ENCODE results near the gene FKTN.
"Not testable (repeated sequence)": the region's sequence is repeated elsewhere in the genome, so short reads cannot be mapped to it uniquely, and the experiment has no call there.

FKTN gene

DNA sequence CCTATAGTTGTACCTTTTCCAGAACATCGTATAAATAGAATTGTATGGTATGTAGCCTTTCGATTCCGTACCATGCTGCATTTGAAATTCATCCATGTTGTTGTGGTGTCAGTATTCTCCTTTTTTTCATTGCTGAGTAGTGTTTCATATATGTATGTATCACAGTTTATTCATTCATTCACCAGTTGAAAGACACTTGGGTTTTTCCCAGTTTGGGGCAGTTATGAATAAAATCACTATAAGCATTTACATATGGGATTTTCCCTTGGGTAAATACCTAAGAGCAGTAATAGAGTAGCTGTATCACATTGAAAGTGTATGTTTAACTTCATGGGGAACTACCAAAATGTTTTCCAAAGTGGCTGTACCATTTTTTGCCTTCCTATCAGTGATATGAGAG is 16.1 kb upstream of the FKTN start:
- Histone ChIP-seq H3K36me3 (ENCODE audit: insufficient read depth, low read length) (no peaks in the 10 kb centered on the region), H3K9me3 (ENCODE audit: low read length) (no peaks in the 10 kb centered on the region), H3K9ac (ENCODE audit: low read length) (no peak overlapping the region)

DNA sequence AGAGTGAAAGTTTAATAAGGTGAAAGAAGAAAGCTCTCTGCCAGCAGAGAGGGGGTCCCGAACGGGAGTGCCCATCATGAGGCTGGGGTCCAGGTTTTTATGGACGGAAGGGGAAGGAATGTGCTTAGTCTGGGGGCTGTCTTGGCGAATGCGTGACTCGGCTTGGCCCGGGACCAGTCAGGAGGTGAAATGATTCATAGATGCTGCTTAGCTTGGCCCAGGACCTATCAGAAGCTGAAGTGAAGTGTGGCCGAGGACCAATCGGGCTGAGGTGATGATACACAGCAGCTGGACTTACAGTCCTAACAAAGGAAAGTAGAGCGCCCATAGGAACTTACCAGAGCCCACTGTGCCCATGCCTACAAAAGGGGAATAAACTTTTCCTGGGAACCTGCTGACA is 3.9 kb upstream of the FKTN start:
- Histone ChIP-seq H3K4me3 (ENCODE audit: low read depth in 1 of 2, low read length in 2 of 2) (no peak overlapping the region), H3K27ac (ENCODE audit: low read depth, low read length) (no peak overlapping the region), H3K27me3 (ENCODE audit: control insufficient read depth in 1 of 2, insufficient read depth in 2 of 2, low read length in 2 of 2) (no peaks in the 10 kb centered on the region), H3K4me1 (ENCODE audit: insufficient read depth, low read length) (peaks cover 6% of the 10 kb centered on the region), H3K9ac (ENCODE audit: low read length) (no peak overlapping the region), H3K9me3 (ENCODE audit: low read length) (no peaks in the 10 kb centered on the region), H3K36me3 (ENCODE audit: insufficient read depth, low read length) (no peaks in the 10 kb centered on the region)

More for the DNA sequence above, 16.1 kb upstream of the FKTN start:
- H3K4me1 ChIP-seq (ENCODE audit: insufficient read depth, low read length) = no peaks in the 10 kb centered on the region
- no peak overlapping the region for H3K27ac ChIP-seq (ENCODE audit: low read depth, low read length)
- no peak overlapping the region for H3K4me3 ChIP-seq (ENCODE audit: low read depth in 1 of 2, low read length in 2 of 2)
- no peaks in the 10 kb centered on the region for H3K27me3 ChIP-seq (ENCODE audit: control insufficient read depth in 1 of 2, insufficient read depth in 2 of 2, low read length in 2 of 2)

DNA sequence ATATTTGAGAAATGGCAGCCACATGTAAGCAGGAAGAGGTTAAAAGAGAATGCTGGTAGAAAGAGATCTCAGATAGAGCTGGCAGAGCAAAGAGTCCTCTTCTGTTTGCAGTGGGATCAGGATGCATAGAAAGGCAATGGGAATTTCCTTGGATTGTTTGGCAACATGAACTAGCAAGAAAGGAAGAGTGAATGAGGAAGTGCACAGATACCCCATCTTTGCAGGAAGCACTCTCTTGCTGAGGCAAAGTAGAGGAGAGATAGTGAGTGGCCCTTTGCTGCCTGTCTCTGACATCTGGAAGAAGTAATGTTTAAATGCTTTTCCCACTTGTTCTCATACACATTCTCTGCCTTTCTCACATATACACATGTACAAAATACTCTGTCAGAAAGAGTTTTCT is 14.5 kb downstream of the FKTN start:
- Histone ChIP-seq H3K4me1 (ENCODE audit: insufficient read depth, low read length) (no peaks in the 10 kb centered on the region), H3K36me3 (ENCODE audit: insufficient read depth, low read length) (no peaks in the 10 kb centered on the region), H3K4me3 (ENCODE audit: low read depth in 1 of 2, low read length in 2 of 2) (no peak overlapping the region), H3K27ac (ENCODE audit: low read depth, low read length) (no peak overlapping the region), H3K9ac (ENCODE audit: low read length) (no peak overlapping the region), H3K27me3 (ENCODE audit: control insufficient read depth in 1 of 2, insufficient read depth in 2 of 2, low read length in 2 of 2) (no peaks in the 10 kb centered on the region), H3K9me3 (ENCODE audit: low read length) (no peaks in the 10 kb centered on the region)

DNA sequence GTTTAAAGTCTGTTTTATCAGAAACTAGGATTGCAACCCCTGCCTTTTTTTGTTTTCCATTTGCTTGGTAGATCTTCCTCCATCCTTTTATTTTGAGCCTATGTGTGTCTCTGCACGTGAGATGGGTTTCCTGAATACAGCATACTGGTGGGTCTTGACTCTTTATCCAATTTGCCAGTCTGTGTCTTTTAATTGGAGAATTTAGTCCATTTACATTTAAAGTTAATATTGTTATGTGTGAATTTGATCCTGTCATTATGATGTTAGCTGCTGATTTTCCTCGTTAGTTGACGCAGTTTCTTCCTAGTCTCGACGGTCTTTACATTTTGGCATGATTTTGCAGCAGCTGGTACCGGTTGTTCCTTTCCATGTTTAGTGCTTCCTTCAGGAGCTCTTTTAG is 22.0 kb downstream of the FKTN start:
- not testable (repeated sequence) for H3K27me3 ChIP-seq (ENCODE audit: control insufficient read depth in 1 of 2, insufficient read depth in 2 of 2, low read length in 2 of 2); H3K9ac ChIP-seq (ENCODE audit: low read length); H3K36me3 ChIP-seq (ENCODE audit: insufficient read depth, low read length); H3K9me3 ChIP-seq (ENCODE audit: low read length); H3K4me3 ChIP-seq (ENCODE audit: low read depth in 1 of 2, low read length in 2 of 2); H3K4me1 ChIP-seq (ENCODE audit: insufficient read depth, low read length); H3K27ac ChIP-seq (ENCODE audit: low read depth, low read length)

DNA sequence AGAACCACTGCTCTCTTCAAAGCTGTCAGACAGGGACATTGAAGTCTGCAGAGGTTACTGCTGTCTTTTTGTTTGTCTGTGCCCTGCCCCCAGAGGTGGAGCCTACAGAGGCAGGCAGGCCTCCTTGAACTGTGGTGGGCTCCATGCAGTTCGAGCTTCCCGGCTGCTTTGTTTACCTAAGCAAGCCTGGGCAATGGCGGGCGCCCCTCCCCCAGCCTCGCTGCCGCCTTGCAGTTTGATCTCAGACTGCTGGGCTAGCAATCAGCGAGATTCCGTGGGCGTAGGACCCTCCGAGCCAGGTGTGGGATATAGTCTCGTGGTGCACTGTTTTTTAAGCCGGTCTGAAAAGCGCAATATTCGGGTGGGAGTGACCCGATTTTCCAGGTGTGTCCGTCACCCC is 23.6 kb downstream of the FKTN start:
- not testable (repeated sequence) for H3K4me1 ChIP-seq (ENCODE audit: insufficient read depth, low read length); H3K27me3 ChIP-seq (ENCODE audit: control insufficient read depth in 1 of 2, insufficient read depth in 2 of 2, low read length in 2 of 2); H3K9me3 ChIP-seq (ENCODE audit: low read length); H3K36me3 ChIP-seq (ENCODE audit: insufficient read depth, low read length); H3K9ac ChIP-seq (ENCODE audit: low read length); H3K27ac ChIP-seq (ENCODE audit: low read depth, low read length); H3K4me3 ChIP-seq (ENCODE audit: low read depth in 1 of 2, low read length in 2 of 2)

DNA sequence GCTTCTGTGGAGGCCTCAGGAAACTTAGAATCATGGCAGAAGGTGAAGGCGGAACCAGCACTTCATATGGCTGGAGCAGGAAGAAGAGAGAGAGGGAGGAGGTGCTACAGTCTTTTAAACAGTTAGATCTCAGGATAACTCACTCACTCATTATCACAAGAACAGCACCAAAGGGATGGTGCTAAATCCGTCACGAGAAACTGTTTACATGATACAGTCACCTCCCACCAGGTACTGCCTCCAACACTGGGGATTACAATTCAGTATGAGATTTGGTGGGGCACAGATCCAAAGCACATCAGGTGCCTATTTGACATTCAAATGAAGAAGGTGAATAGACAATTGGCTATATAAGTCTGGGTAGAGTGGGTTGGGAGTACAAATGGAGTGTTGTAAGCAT is 35.2 kb downstream of the FKTN start:
- no peak overlapping the region for H3K27ac ChIP-seq (ENCODE audit: low read depth, low read length)
- H3K36me3 ChIP-seq (ENCODE audit: insufficient read depth, low read length) = peaks cover 8% of the 10 kb centered on the region
- no peak overlapping the region for H3K4me3 ChIP-seq (ENCODE audit: low read depth in 1 of 2, low read length in 2 of 2)
- H3K4me1 ChIP-seq (ENCODE audit: insufficient read depth, low read length) = no peaks in the 10 kb centered on the region
- no peaks in the 10 kb centered on the region for H3K27me3 ChIP-seq (ENCODE audit: control insufficient read depth in 1 of 2, insufficient read depth in 2 of 2, low read length in 2 of 2)
- H3K9ac ChIP-seq (ENCODE audit: low read length) = no peak overlapping the region
- no peaks in the 10 kb centered on the region for H3K9me3 ChIP-seq (ENCODE audit: low read length)

DNA sequence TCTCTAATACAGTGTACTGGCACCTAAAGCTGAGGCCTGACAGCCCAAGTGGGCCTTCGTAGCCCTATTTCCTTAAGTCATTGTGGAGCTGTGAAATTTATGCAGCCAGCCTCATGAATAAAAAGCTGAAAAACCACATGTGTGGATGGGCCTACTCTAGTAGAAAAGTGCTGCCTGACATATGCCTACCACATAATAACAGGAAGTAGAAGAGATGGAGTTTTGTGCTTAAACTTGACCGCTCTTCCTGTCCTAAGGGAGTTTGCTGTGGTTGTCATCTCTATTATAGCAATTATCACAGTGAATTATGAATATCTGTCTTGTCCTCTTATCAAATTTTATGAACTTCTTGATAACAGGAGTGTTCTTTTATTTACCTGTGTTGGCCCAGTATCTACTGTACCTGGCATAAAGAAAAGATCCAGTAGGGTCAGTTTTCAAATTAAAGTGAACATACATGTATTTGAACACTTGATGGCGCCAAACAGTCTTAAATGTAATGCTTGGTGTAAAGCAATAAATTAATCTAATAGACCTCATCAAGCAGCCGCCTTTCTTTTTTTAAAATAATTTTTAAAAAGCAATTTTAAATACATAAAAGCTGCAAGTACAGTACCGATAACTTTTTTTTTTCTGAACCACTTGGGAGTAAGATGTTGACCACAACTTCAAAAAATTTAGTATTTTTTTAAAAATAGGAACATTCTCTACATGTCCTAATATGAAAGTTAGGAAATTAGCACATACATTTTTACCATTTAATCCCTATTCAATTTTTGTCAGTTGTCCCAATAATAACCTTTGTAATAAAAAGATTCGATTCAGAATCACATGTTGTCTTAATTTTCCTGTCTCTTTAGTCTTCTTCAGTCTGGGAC is 51.0 kb downstream of the FKTN start:
- Histone ChIP-seq H3K4me3 (ENCODE audit: low read depth in 1 of 2, low read length in 2 of 2) (no peak overlapping the region), H3K9ac (ENCODE audit: low read length) (no peak overlapping the region), H3K36me3 (ENCODE audit: insufficient read depth, low read length) (peaks cover 4% of the 10 kb centered on the region), H3K4me1 (ENCODE audit: insufficient read depth, low read length) (no peaks in the 10 kb centered on the region), H3K9me3 (ENCODE audit: low read length) (no peaks in the 10 kb centered on the region), H3K27ac (ENCODE audit: low read depth, low read length) (no peak overlapping the region), H3K27me3 (ENCODE audit: control insufficient read depth in 1 of 2, insufficient read depth in 2 of 2, low read length in 2 of 2) (no peaks in the 10 kb centered on the region)

DNA sequence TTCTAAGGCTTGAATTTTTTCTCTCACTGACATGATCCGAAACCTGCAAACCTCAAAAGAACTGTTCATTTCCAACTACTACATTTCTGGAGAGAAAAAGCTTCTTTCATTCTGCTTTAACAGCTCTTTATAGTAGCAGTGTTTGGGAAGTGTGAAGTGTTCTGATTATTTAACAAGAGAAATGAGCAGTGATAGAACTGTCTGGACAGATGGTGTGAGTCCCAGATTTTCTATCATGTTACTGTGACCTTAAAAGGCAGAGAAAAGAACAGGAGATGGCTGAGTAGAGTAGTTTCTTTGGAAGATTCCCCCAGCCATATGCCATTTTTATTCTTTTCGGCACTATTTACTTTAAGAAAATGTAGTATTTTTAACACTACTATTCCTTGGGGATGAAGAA is 63.1 kb downstream of the FKTN start:
- H3K27me3 ChIP-seq (ENCODE audit: control insufficient read depth in 1 of 2, insufficient read depth in 2 of 2, low read length in 2 of 2) = no peaks in the 10 kb centered on the region
- no peak overlapping the region for H3K4me3 ChIP-seq (ENCODE audit: low read depth in 1 of 2, low read length in 2 of 2)
- no peak overlapping the region for H3K9ac ChIP-seq (ENCODE audit: low read length)
- H3K27ac ChIP-seq (ENCODE audit: low read depth, low read length) = no peak overlapping the region
- H3K4me1 ChIP-seq (ENCODE audit: insufficient read depth, low read length) = no peaks in the 10 kb centered on the region
- H3K9me3 ChIP-seq (ENCODE audit: low read length) = no peaks in the 10 kb centered on the region
- peaks cover 5% of the 10 kb centered on the region for H3K36me3 ChIP-seq (ENCODE audit: insufficient read depth, low read length)

DNA sequence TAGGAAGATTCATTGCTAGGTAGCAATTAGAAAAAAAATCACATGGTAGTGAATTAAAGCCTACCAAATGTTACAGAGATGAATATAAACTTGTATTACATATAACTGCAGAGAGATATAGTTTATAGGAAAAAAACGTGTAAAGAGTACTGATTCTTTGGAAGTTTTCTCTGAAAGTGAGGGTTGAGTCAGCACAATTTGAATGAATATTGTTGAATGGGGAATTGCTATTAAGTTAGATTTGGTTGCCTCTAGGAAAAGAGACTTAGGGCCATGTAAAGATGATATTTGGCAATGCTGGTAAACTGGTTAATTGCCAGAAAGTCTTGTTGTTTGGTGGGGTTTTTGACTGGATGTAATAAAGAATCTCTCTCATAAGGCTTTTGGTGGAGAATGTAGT is 67.2 kb downstream of the FKTN start:
- Histone ChIP-seq H3K27me3 (ENCODE audit: control insufficient read depth in 1 of 2, insufficient read depth in 2 of 2, low read length in 2 of 2) (no peaks in the 10 kb centered on the region), H3K27ac (ENCODE audit: low read depth, low read length) (no peak overlapping the region), H3K9ac (ENCODE audit: low read length) (no peak overlapping the region), H3K4me3 (ENCODE audit: low read depth in 1 of 2, low read length in 2 of 2) (no peak overlapping the region), H3K4me1 (ENCODE audit: insufficient read depth, low read length) (no peaks in the 10 kb centered on the region), H3K36me3 (ENCODE audit: insufficient read depth, low read length) (peaks cover 4% of the 10 kb centered on the region), H3K9me3 (ENCODE audit: low read length) (no peaks in the 10 kb centered on the region)

DNA sequence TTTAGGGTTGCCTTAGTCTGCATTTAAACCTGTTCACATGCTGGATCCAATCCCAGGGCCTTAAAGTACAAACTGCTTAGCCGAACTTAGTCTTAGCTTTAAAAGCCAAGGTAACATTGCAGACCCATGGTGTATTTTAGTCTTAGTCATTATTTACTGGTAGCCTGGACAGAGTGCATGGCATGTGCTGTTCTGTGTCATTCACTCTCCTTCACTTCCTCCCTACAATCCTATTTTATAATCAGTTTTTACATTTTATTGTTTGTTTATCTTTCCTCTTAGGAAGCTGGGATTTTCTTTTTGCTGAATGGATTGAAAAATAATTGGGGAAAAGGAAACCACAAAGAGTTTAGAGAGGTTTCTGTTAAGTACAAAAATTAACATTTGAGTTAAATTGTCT is 74.9 kb downstream of the FKTN start:
- H3K4me3 ChIP-seq (ENCODE audit: low read depth in 1 of 2, low read length in 2 of 2) = no peak overlapping the region
- no peaks in the 10 kb centered on the region for H3K27me3 ChIP-seq (ENCODE audit: control insufficient read depth in 1 of 2, insufficient read depth in 2 of 2, low read length in 2 of 2)
- no peaks in the 10 kb centered on the region for H3K4me1 ChIP-seq (ENCODE audit: insufficient read depth, low read length)
- H3K36me3 ChIP-seq (ENCODE audit: insufficient read depth, low read length) = peaks cover 14% of the 10 kb centered on the region
- no peak overlapping the region for H3K9ac ChIP-seq (ENCODE audit: low read length)
- no peak overlapping the region for H3K27ac ChIP-seq (ENCODE audit: low read depth, low read length)
- no peaks in the 10 kb centered on the region for H3K9me3 ChIP-seq (ENCODE audit: low read length)

DNA sequence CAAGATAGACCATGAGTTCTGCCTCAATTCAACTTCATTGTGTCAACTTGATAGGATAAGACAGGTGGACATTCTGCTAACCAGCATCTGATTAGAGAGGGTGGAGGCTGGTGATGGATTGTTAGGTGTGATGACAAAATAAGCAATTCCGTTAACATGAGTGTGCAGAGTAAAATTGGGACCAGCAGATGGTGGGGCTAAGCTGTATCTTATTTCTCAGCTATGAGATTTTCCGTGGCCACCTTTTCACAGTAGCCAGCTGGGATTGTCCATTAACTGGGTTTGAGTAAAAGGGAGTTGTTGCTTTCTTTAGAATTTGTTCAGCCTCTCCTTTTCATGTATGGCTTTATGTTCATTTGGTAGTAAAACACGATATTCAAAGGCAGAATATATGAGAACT is 75.5 kb downstream of the FKTN start:
- Histone ChIP-seq H3K36me3 (ENCODE audit: insufficient read depth, low read length) (peaks cover 14% of the 10 kb centered on the region), H3K4me1 (ENCODE audit: insufficient read depth, low read length) (no peaks in the 10 kb centered on the region), H3K9ac (ENCODE audit: low read length) (no peak overlapping the region), H3K27ac (ENCODE audit: low read depth, low read length) (no peak overlapping the region), H3K9me3 (ENCODE audit: low read length) (no peaks in the 10 kb centered on the region), H3K27me3 (ENCODE audit: control insufficient read depth in 1 of 2, insufficient read depth in 2 of 2, low read length in 2 of 2) (no peaks in the 10 kb centered on the region), H3K4me3 (ENCODE audit: low read depth in 1 of 2, low read length in 2 of 2) (no peak overlapping the region)

DNA sequence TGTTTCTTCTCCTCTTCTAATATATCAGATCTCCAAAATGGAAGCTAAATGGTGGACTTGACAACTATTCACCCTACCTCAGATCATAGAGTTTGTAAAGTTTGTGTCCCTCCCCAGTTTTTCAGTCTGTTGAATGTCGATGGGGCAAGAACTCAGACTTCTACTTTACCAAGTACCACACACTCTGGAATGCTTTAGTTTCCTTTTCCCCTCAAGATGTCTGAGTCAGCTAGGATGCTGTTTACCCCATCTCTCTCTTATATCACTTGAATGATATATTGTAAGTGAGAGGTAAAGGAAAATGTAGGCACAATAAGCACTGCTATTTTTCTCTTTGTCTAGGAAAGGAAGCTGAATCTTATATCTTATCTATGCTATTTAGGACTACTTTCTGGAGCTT is 78.4 kb downstream of the FKTN start:
- Histone ChIP-seq H3K4me3 (ENCODE audit: low read depth in 1 of 2, low read length in 2 of 2) (no peak overlapping the region), H3K9me3 (ENCODE audit: low read length) (no peaks in the 10 kb centered on the region), H3K27me3 (ENCODE audit: control insufficient read depth in 1 of 2, insufficient read depth in 2 of 2, low read length in 2 of 2) (no peaks in the 10 kb centered on the region), H3K4me1 (ENCODE audit: insufficient read depth, low read length) (no peaks in the 10 kb centered on the region), H3K36me3 (ENCODE audit: insufficient read depth, low read length) (peaks cover 16% of the 10 kb centered on the region), H3K9ac (ENCODE audit: low read length) (no peak overlapping the region), H3K27ac (ENCODE audit: low read depth, low read length) (no peak overlapping the region)
